HG03457 (cell line): Measurements from ENCODE around the gene BAZ1B.
"Not testable (repeated sequence)": the region's sequence is repeated elsewhere in the genome, so short reads cannot be mapped to it uniquely, and the experiment has no call there.

ENCODE experiments used
- ATAC-seq: cut with Tn5 transposase; IDR thresholded peaks from one replicate; pipeline ENCODE4 v1.9.1; 2021; ENCODE audit warnings: moderate number of reproducible peaks; ENCODE audit not compliant: unreplicated experiment

BAZ1B gene

DNA sequence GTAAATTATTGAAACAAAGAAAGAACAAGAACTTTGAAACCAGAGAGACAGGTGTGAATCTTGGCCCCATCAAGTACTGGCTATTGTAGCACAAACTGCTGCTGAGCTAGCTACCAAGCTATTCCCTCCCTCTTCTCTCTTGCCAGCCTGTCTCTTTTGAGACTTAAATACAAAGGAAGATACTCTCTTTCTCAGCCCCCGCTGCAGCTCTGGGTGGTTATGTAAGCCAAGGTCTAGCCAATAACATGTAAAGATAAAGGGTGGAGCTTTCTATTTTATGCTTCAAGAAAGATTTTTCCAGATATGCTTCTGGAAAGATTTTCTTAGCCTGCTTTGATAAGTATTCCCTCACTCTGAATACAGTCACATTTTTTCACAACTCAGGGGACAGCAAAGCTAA, 17.2 kb downstream of the BAZ1B start:
- no peak for ATAC-seq

- no peak for ATAC-seq
Observed at GRCh38 chr7:73504017-73504416, 18.1 kb downstream of the BAZ1B start.

DNA sequence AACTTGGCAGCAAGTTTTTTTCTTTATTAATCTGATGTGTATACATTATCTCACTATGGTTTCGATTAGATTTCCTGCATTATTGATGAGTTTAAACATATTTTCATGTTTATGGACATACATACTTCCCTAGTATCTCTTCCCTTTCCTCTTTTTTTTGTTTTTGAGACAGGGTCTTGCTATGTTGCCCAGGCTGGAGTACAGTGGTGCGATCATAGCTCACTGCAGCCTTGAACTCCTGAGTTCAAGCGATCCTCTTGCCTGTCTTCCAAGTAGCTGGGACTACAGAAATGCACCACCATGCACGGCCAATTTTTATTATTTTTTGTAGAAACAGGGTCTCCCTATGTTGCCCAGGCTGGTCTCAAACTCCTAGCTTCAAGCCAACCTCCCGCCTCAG, 18.9 kb downstream of the BAZ1B start:
- ATAC-seq: no peak

DNA sequence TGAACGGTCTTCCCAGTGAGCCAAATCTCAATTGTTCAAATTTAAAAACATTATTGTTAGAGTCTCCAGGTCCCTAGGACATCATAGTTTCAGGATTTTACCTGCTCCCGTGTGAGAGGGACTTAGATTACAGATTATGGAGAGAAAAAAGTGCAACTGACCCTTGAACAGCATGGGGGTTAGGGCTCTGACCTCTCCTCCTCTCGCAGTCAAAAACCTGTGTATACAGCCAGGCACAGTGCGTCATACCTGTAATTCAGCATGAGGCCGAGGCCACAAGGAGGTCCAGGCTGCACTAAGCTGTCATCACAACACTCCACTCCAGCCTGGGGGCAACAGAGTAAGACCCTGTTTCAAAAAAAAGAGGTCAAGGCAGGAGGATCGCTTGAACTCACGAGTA, 25.5 kb downstream of the BAZ1B start:
- no peak for ATAC-seq

- not testable (repeated sequence) for ATAC-seq
Observed at GRCh38 chr7:73495507-73495906, 26.6 kb downstream of the BAZ1B start.

GRCh38 chr7:73489976-73490375, 32.1 kb downstream of the BAZ1B start:
- ATAC-seq: no peak

DNA sequence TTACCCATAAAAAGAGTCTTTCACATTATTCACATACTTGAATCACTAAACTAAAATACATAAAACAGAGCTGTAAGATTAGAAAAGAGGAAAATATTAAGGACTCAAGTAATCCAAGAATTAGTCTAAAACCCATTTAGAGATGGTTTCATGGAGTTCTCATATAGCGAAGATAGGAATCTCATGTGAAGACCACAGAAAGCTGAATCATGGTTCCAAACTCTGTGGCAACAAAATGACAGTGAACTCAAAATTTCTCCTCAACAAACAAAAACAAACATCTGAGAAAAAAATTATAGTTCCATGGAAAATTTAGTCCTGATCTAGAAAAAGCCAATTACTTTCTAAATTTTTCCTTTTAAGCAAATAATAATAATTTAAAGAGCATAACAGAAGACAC, 34.6 kb downstream of the BAZ1B start:
- no peak for ATAC-seq

DNA sequence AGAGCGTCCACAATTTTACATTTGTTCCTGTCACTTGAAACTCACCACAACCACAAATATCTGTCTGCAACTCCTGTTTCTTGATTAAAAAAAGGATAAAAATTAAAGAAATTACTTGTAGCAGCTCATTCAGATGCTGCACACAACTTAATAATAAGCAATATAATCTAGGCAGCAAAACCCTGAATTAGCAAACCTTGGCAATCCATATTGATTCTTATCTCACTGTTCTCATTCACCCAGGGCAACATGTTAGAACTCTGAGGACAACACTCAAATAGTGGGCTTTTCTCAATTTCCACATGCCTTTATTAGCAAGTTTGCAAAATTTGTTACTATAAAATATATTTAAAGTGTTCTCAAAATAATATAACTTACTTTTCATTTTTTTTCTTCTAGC, 38.9 kb downstream of the BAZ1B start:
- no peak for ATAC-seq

DNA sequence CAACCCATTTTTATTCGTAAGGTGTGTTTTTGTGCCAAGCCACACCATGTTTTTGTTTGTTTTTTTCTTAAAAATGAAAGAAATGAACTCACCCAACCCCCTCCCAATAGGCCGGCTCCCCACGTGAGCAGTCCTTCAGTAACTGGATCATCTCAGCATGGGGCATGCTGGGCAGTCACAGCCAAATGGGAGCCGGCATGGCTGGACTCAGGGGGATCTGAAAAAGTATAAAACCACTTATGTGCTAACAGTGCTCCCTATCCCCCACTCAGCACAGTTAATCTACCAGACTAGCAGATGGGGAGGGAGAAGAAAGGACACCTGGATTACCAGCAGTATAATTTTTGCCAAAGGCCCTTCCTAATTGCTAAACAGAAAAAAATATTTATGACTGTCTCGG, 39.3 kb downstream of the BAZ1B start:
- ATAC-seq: no peak

- not testable (repeated sequence) for ATAC-seq
Observed at GRCh38 chr7:73481521-73481920, 40.6 kb downstream of the BAZ1B start.

DNA sequence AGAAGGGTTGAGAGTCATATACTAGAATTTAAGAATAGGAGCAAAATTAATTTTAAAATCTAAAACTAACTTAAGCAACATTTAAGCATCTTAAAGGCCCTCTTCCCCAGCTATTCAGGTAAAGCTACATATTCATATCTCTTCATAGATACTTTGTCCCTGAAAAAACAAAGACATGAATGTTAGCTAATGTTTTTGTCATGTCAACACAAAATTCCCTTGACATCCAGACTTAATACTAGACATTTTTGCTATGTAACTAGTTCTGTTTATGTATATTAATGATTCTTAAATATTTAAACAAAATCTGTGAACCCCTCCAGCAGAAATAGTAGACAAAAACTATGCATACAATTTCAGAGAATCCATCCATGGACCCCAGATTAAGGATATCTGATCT, 43.5 kb downstream of the BAZ1B start:
- no peak for ATAC-seq

DNA sequence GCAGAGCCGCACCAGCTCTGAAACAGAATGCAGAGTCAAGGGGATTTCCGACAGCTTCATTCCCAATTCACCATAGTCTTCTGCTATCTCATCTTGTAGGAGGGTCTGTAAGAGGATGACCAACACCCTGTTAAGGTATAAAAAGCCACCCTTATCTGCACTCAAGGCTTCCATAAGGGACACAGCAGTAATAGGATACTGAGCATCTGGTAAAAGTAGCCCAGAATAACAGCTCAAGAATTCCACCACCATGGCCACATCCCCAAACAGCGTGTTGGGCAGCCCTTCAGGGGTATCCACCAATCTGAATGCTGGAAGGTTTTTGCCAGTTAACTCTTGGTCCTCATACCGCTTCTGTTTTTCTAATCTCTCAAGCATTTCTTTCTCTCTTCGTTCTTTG, 44.7 kb downstream of the BAZ1B start:
- no peak for ATAC-seq

DNA sequence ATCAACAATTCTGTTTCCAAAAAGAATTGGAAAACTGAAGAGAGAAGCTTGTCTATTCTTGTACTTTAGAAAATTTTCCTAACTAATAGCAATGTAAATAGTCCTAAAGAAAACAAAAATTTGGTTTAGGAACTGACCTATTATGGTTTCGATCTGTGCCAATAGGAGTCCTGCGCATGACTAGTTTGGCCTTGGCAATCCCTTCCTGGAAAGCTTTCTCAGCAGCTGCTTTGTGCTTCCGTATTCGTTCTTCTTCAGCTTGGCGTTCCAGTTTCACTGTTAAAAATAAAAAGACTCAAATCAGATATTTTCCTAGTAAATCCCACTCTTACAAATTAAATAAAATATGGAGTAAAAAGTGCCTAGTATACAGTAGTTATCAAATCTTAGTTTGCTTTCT, 51.9 kb downstream of the BAZ1B start:
- no peak for ATAC-seq

DNA sequence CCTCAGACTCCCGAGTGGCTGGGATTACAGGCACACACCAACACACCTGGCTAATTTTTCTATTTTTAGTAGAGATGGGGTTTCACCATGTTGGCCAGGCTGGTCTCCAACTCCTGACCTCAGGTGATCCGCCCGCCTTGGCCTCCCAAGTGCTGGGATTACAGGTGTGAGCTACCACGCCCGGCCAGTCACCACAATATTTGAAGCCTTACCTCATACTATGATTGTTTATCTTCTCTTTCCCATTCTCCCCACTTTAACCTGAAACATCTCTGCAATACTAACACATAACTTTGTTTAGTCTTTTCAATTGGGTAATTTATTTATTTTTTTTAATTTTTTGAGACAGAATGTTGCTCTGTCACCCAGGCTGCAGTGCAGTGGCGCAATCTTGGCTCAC, 55.0 kb downstream of the BAZ1B start:
- not testable (repeated sequence) for ATAC-seq

- no peak for ATAC-seq
Observed at GRCh38 chr7:73466112-73466511, 56.0 kb downstream of the BAZ1B start.

DNA sequence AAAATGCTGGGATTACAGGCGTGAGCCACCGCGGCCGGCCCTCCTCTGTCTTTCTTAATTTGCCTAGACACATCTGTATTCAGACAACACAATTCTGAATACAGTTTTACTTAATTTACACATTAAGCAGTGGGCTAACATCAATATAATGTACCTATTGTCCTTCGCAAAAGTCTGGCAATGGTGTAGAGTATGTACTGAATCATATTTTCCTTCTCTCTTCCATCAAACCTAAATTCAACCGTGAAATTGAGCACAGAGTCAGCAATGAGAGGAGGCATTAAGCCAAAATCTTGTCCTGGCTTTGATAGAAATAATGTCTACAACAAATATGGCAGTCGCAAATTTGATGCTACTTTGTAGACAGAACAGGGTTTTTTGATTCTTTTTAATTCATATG, 58.1 kb downstream of the BAZ1B start:
- no peak for ATAC-seq

DNA sequence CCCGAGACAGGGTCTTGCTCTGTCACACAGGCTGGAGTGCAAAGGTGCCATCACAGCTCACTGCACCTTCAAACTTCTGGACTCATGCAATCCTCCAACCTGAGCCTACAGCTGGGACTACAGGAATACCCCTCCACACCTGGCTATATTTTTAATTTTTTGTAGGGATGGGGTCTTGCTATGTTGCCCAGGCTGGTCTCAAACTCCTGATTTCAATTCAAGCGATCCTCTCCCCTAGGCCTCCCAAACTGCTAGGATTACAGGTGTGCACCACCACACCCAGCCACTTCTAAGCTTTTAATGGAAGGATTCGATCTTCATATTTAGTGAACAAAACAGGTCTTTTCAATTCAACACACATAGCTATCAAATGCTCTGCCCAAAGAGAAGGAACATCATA, 58.8 kb downstream of the BAZ1B start:
- ATAC-seq: no peak

DNA sequence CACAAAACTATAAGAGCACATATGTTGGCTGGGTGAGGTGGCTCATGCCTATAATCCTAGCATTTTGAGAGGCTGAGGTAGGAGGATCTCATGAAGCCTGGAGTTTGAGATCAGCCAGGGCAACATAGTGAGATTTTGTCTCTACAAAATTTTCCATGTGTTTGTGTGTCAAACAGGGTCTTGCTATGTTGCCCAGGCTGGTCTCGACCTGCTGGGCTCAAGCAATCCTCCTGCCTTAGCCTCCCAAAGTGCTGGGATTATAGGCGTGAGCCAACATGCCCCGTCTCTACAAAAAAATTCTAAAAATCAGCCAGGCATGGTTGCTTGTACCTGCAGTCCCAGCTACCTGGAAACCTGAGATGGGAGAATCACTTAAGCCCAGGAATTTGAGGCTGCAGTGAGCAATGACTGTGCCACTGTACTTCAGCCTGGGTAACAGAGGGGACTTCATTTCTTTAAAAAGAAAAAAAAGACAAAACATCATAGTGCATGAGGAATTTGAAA, 60.3 kb downstream of the BAZ1B start:
- no peak for ATAC-seq

DNA sequence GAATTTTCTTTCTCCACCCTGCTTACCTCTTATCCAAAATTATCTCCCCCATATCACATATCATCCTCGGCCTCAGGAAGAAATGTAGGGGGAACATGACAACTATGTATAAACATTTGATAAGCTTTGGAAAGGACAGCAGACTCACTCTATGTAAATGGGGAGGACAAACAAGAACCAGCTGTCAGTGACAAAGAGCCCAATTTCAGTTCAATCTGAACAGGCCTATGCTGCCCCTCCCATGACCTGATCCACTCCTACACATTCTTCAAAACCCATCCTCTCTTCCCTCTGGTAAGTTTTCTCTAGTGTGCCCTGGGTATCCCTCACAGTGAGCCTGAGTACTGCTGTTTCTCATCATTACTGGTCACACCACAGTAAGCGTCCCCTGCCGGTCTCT, 67.7 kb downstream of the BAZ1B start:
- no peak for ATAC-seq

GRCh38 chr7:73452999-73453635, 69.0 kb downstream of the BAZ1B start:
- no peak for ATAC-seq

DNA sequence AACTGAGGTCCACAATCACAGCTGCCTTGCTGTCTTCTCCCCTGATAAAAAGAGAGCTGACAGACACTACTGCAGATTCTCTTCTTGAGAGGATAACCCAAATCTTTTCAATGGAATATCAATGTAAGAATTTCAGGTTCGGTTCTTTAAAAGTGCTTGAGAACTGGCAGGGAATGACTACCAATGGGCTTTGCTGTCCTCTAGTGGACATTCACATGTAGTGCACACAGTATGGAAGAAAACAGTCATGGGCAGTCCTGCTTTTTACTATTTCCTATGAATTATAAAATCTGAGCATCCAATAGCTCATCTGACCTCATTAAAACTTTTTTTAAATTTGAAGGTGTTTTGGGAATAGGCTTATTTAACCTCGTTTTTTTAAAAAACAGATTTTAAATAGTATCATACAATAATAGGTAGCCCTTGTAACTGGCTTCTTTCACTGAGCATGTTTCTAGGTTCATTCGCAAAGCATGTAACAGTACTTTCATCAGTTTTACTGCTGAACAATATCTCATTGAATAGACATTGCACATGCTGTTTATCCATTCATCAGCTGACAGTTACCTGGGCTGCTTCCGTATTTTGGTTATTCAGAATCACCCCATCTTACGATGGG, 70.2 kb downstream of the BAZ1B start:
- no peak for ATAC-seq

- ATAC-seq: no peak
Observed at GRCh38 chr7:73449422-73449821, 72.7 kb downstream of the BAZ1B start.

- ATAC-seq: no peak
Observed at GRCh38 chr7:73448609-73449008, 73.5 kb downstream of the BAZ1B start.
